ENCODE results near the gene ACACA.

Gene ACACA

GRCh38 chr17:37101306-37101705, 305.3 kb downstream of the ACACA start:
- ChIA-PET CTCF (interaction anchor here (0.6 to 1.1 kb wide), 2 partner anchors 59 to 122 kb away, joined by 3 read pairs; no protein-coding TSS in a partner anchor), POLR2A (no interaction called here)
- no peak for TF ChIP-seq CTCF (IDR thresholded peaks at IDR 0.05; ENCODE audit: insufficient read depth, low read length, missing control alignments)
- DNase-seq (ENCODE audit: low read depth, low spot score), result no peak
- no peak overlapping the region for H3K4me3 ChIP-seq (ENCODE audit: low read depth, low read length)

- no peak for TF ChIP-seq CTCF (IDR thresholded peaks at IDR 0.05; ENCODE audit: insufficient read depth, low read length, missing control alignments)
- ChIA-PET POLR2A (no interaction called here), CTCF (no interaction called here)
- H3K4me3 ChIP-seq (ENCODE audit: low read depth, low read length), result no peak overlapping the region
- no peak for DNase-seq (ENCODE audit: low read depth, low spot score)
Observed at GRCh38 chr17:37100231-37100630, 306.4 kb downstream of the ACACA start.

- POLR2A ChIA-PET, result no interaction called here
- CTCF ChIA-PET, result interaction anchor here (1.1 to 2.4 kb wide), 3 partner anchors 52 to 470 kb away, joined by 3 to 10 read pairs (median 5); no protein-coding TSS in a partner anchor
- DNase-seq (ENCODE audit: low read depth, low spot score), result no peak
- TF ChIP-seq CTCF (IDR thresholded peaks at IDR 0.05; ENCODE audit: insufficient read depth, low read length, missing control alignments), result no peak
- H3K4me3 ChIP-seq (ENCODE audit: low read depth, low read length), result no peak overlapping the region
Observed at GRCh38 chr17:37098910-37099664, 307.5 kb downstream of the ACACA start.

- no peak for TF ChIP-seq CTCF (IDR thresholded peaks at IDR 0.05; ENCODE audit: insufficient read depth, low read length, missing control alignments)
- CTCF ChIA-PET, result interaction anchor here (1.1 to 2.4 kb wide), 3 partner anchors 51 to 469 kb away, joined by 3 to 10 read pairs (median 5); no protein-coding TSS in a partner anchor
- POLR2A ChIA-PET, result no interaction called here
Observed at GRCh38 chr17:37098152-37098551, 308.5 kb downstream of the ACACA start.

GRCh38 chr17:37097154-37097553, 309.5 kb downstream of the ACACA start:
- no peak for DNase-seq (ENCODE audit: low read depth, low spot score)
- H3K4me3 ChIP-seq (ENCODE audit: low read depth, low read length), result no peak overlapping the region
- POLR2A ChIA-PET, result no interaction called here
- no peak for TF ChIP-seq CTCF (IDR thresholded peaks at IDR 0.05; ENCODE audit: insufficient read depth, low read length, missing control alignments)
- CTCF ChIA-PET, result interaction anchor here (1.1 to 2.4 kb wide), 3 partner anchors 18 to 50 kb away, joined by 3 to 10 read pairs (median 4); no protein-coding TSS in a partner anchor

More at GRCh38 chr17:37098152-37098551, 308.5 kb downstream of the ACACA start:
- H3K4me3 ChIP-seq (ENCODE audit: low read depth, low read length), result no peak overlapping the region
- DNase-seq (ENCODE audit: low read depth, low spot score), result no peak

GRCh38 chr17:37096071-37096470, 310.6 kb downstream of the ACACA start:
- TF ChIP-seq CTCF (IDR thresholded peaks at IDR 0.05; ENCODE audit: insufficient read depth, low read length, missing control alignments), result no peak
- CTCF ChIA-PET, result interaction anchor here (1.1 to 1.2 kb wide), 2 partner anchors 17 to 28 kb away, joined by 3 to 4 read pairs; no protein-coding TSS in a partner anchor

More at GRCh38 chr17:37096071-37096470, 310.6 kb downstream of the ACACA start:
- no peak for DNase-seq (ENCODE audit: low read depth, low spot score)
- POLR2A ChIA-PET, result no interaction called here
- no peak overlapping the region for H3K4me3 ChIP-seq (ENCODE audit: low read depth, low read length)
